Loucy (cell line): ENCODE results near the gene NKAIN2.

Source experiments
- H2AFZ ChIP-seq: fragments of 200-600 bp; sonication (generic); 2 replicates; pipeline ENCODE4 v1.6.0; 2016; ENCODE audit warnings: antibody characterized with exemption, mild to moderate bottlenecking, low read length, moderate library complexity
- H3F3A ChIP-seq: fragments of 200-600 bp; 2 replicates; pipeline ENCODE4 v1.6.0; 2016; ENCODE audit warnings: antibody characterized with exemption, low read depth, mild to moderate bottlenecking
- H3K27me3 ChIP-seq: fragments of 200-600 bp; sonication (generic); 2 replicates; pipeline ENCODE4 v1.6.1; 2014; ENCODE audit warnings: low read length, mild to moderate bottlenecking; ENCODE audit not compliant: insufficient read depth, poor library complexity, severe bottlenecking
- H3K36me3 ChIP-seq: fragments of 200-600 bp; sonication (generic); 2 replicates; pipeline ENCODE4 v1.6.1; 2016; ENCODE audit warnings: low read length; ENCODE audit not compliant: insufficient read depth
- H3K4me1 ChIP-seq: fragments of 200-600 bp; sonication (generic); 2 replicates; pipeline ENCODE4 v1.5.1; 2014; ENCODE audit warnings: low read length, mild to moderate bottlenecking; ENCODE audit not compliant: insufficient read depth, poor library complexity, severe bottlenecking
- H3K4me2 ChIP-seq: fragments of 200-600 bp; sonication (generic); 2 replicates; pipeline ENCODE4 v1.6.0; 2014; ENCODE audit warnings: antibody characterized with exemption, low read length, low read depth, mild to moderate bottlenecking; ENCODE audit not compliant: poor library complexity, severe bottlenecking
- H3K4me3 ChIP-seq: fragments of 200-600 bp; sonication (generic); 2 replicates; pipeline ENCODE4 v1.5.1; 2014; ENCODE audit warnings: low read length, mild to moderate bottlenecking, mixed read lengths; ENCODE audit not compliant: poor library complexity, severe bottlenecking
- H3K79me2 ChIP-seq: fragments of 200-600 bp; sonication (generic); 2 replicates; pipeline ENCODE4 v1.6.1; 2014; ENCODE audit warnings: low read length; ENCODE audit not compliant: insufficient read depth
- H3K9ac ChIP-seq: fragments of 200-600 bp; sonication (generic); 2 replicates; pipeline ENCODE4 v1.6.0; 2014; ENCODE audit warnings: mild to moderate bottlenecking, low read depth, low read length, moderate library complexity; ENCODE audit not compliant: poor library complexity, severe bottlenecking
- H3K9me2 ChIP-seq: fragments of 200-600 bp; sonication (generic); replicated peaks from 2 replicates; pipeline ENCODE4 v1.6.1; 2016; ENCODE audit warnings: low read depth, low read length, mixed read lengths
- H3K9me3 ChIP-seq: fragments of 200-600 bp; sonication (generic); 2 replicates; pipeline ENCODE4 v1.6.1; 2014; ENCODE audit warnings: mild to moderate bottlenecking, antibody characterized with exemption, low read length, low read depth; ENCODE audit not compliant: insufficient read depth
- H4K20me1 ChIP-seq: fragments of 200-600 bp; sonication (generic); 2 replicates; pipeline ENCODE4 v1.6.0; 2014; ENCODE audit warnings: antibody characterized with exemption, low read length, mild to moderate bottlenecking; ENCODE audit not compliant: insufficient read depth, poor library complexity, severe bottlenecking
- EZH2phosphoT487 ChIP-seq: fragments of 200-600 bp; IDR thresholded peaks from 2 replicates; pipeline ENCODE4 v1.6.1; 2018; ENCODE audit warnings: antibody characterized with exemption, mild to moderate bottlenecking, moderate library complexity, borderline replicate concordance
- TF ChIP-seq, protein P1 (sequence below): fragments of 200-600 bp; sonication (generic); conservative IDR thresholded peaks from 2 replicates; pipeline ENCODE4 v1.5.1; 2014; ENCODE audit warnings: mild to moderate bottlenecking, antibody characterized with exemption, low read length

The NKAIN2 gene

GRCh38 chr6:124205921-124206320 is 402.3 kb downstream of the NKAIN2 start:
- no peaks in the 10 kb centered on the region for H3K36me3 ChIP-seq
- H3K9me3 ChIP-seq = no peaks in the 10 kb centered on the region
- H3K4me3 ChIP-seq = no peak overlapping the region
- H3K9ac ChIP-seq = no peak overlapping the region
- no peak overlapping the region for H2AFZ ChIP-seq
- H3K4me2 ChIP-seq = no peak overlapping the region
- TF ChIP-seq, protein P1, sequence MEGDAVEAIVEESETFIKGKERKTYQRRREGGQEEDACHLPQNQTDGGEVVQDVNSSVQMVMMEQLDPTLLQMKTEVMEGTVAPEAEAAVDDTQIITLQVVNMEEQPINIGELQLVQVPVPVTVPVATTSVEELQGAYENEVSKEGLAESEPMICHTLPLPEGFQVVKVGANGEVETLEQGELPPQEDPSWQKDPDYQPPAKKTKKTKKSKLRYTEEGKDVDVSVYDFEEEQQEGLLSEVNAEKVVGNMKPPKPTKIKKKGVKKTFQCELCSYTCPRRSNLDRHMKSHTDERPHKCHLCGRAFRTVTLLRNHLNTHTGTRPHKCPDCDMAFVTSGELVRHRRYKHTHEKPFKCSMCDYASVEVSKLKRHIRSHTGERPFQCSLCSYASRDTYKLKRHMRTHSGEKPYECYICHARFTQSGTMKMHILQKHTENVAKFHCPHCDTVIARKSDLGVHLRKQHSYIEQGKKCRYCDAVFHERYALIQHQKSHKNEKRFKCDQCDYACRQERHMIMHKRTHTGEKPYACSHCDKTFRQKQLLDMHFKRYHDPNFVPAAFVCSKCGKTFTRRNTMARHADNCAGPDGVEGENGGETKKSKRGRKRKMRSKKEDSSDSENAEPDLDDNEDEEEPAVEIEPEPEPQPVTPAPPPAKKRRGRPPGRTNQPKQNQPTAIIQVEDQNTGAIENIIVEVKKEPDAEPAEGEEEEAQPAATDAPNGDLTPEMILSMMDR = no peak
- no peak for TF ChIP-seq EZH2phosphoT487
- no peaks in the 10 kb centered on the region for H4K20me1 ChIP-seq
- no peaks in the 10 kb centered on the region for H3F3A ChIP-seq
- no peaks in the 10 kb centered on the region for H3K27me3 ChIP-seq
- H3K9me2 ChIP-seq = no peaks in the 10 kb centered on the region
- no peaks in the 10 kb centered on the region for H3K4me1 ChIP-seq
- no peaks in the 10 kb centered on the region for H3K79me2 ChIP-seq

GRCh38 chr6:124223611-124224345 is 420.1 kb downstream of the NKAIN2 start:
- Histone ChIP-seq H3F3A (no peaks in the 10 kb centered on the region), H3K4me2 (no peak overlapping the region), H3K4me3 (no peak overlapping the region), H3K36me3 (no peaks in the 10 kb centered on the region), H3K9me2 (no peaks in the 10 kb centered on the region), H2AFZ (no peak overlapping the region), H4K20me1 (no peaks in the 10 kb centered on the region), H3K9ac (no peak overlapping the region), H3K27me3 (no peaks in the 10 kb centered on the region), H3K4me1 (no peaks in the 10 kb centered on the region), H3K79me2 (no peaks in the 10 kb centered on the region), H3K9me3 (no peaks in the 10 kb centered on the region)
- no peak for TF ChIP-seq EZH2phosphoT487
- TF ChIP-seq, protein P1 = no peak

DNA sequence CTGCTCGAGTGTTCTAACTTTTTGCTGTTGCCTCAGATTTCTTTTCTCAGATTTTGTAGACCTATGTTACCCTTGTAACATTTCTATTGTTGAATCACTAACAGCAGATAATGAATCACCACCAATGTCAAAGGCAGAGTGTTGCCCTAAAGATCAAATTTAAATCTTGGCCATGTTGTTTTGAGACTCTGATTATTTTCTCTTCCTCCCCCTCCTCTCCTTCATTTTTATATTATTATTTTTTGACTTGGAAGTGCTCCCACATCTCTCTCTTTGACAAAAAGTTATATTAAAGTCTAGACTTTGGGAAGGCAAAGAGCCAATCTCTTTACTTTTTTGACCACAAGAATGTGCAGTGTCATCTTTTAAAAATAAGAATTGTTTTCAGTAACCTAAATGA is 422.7 kb downstream of the NKAIN2 start:
- H3K4me1 ChIP-seq = no peaks in the 10 kb centered on the region
- no peaks in the 10 kb centered on the region for H3K9me3 ChIP-seq
- no peak overlapping the region for H2AFZ ChIP-seq
- H3K4me2 ChIP-seq = no peak overlapping the region
- no peaks in the 10 kb centered on the region for H3K9me2 ChIP-seq
- H3K27me3 ChIP-seq = no peaks in the 10 kb centered on the region
- H3K36me3 ChIP-seq = no peaks in the 10 kb centered on the region
- H3K79me2 ChIP-seq = no peaks in the 10 kb centered on the region
- TF ChIP-seq EZH2phosphoT487 = no peak
- TF ChIP-seq, protein P1 = no peak
- no peaks in the 10 kb centered on the region for H4K20me1 ChIP-seq
- H3K4me3 ChIP-seq = no peak overlapping the region
- H3K9ac ChIP-seq = no peak overlapping the region
- H3F3A ChIP-seq = no peaks in the 10 kb centered on the region
